Activated gamma-delta T cell treated with Interleukin-2 at 50 U/mL for 16 hours (primary cell): ENCODE data around the gene RNF31.

ENCODE experiments used
- DNase-seq: peaks from one replicate; pipeline ENCODE4 v3.0.0-alpha.2; 2020

Gene RNF31

DNA sequence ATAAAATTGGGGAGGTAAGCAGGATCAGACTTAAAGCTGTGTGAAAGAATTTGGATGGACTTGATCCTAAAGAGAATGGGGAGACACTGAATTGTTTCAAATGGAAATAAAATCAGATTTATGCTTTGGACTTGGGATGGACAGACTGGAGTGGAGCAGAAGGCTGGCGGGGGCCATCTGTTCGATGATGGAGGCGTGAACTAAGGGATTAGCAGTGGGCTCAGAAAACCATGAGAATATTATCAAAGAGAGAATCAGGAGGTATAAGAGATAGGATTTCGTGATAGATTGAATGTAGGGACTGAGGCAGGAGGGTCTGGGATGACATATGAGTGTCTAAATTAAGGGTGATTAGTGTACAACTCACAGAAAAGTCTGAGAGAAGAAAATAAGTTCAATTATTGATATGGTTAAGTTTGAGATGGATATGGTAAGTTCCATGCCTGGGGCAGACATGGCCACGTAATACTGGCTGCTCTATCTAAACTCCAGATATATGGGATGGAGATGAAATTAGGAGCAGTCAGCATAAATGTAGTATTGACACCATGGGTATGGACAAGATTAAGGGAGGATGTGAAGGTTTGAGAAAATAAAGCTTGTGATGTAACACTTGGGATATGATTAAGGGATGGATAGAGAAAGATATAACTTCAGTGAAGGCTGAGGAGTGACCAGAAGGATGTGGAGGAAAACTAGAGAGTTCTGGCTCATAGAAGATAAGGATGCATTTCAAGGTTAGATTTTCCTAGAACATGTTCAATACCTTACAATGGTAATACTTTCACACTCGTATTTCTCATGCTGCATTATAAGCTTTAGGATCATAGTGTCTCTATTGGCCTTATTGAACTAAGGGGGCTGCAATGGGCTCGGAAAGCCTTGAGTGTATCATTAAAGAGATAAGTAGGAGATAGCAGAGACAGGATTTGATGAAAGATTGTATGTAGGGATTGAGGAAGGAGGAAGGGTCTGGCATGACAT, 57.2 kb downstream of the RNF31 start:
- DNase-seq: no peak

DNA sequence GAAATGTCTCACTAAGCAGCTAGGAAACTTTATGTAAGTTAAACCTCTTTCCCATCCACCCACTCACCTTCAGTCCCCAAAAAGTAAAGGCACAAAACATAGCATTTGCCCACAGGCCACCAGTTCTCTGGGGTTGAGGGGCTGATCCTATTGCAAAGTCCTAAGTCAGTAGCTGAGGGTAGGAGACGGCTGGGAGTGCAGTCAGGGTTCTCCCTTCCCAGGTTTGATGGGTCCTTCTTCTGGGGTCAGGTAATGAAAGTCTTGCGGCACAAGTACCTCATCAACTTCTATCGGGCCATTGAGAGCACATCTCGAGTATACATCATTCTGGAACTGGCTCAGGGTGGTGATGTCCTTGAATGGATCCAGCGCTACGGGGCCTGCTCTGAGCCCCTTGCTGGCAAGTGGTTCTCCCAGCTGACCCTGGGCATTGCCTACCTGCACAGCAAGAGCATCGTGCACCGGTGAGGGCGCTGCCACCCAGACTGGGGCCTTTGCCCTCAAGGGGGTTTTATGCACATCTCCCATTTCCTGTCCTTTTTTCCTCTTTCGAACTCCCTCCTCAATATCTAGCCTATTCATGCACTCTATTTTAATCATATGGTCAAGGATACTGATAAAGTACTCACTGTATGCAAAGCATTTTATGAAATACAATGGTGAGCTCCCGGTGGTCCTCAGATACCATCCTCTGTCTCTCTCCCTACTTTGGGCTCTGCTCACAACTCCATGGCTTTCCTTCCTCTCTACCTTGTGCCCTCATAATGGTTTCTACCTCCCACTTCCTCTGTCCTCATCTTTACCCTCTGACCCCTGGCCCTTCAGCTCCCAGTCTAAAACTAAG, 59.2 kb downstream of the RNF31 start:
- no peak for DNase-seq

DNA sequence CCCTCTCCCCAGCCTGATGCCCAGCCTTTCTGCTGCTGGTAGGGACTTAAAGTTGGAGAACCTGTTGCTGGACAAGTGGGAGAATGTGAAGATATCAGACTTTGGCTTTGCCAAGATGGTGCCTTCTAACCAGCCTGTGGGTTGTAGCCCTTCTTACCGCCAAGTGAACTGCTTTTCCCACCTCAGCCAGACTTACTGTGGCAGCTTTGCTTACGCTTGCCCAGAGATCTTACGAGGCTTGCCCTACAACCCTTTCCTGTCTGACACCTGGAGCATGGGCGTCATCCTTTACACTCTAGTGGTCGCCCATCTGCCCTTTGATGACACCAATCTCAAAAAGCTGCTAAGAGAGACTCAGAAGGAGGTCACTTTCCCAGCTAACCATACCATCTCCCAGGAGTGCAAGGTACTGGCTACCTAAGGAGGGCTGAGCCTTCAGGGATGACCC, 59.8 kb downstream of the RNF31 start:
- no peak for DNase-seq

DNA sequence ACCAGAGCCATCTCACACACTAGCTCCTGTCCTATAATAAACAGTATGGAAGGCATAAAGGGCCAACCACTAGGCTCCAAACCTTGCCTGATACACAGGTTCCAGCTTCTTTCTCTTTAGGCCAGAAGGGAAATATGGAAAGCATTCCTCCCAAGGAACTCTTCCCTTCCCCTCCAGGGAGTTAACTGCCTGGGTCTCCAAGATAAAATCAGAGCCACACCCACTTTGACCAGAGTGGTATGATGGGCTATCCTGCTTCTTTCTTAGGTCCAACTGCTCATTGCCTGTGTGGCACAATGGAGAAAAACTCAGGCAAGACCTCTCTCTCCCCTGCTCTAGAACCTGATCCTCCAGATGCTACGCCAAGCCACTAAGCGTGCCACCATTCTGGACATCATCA, 60.3 kb downstream of the RNF31 start:
- no peak for DNase-seq
